Psoas muscle (tissue), 8 donors: ENCODE results near the gene SPAG9. TPM values are rescaled to one million over a fixed set of nuclear protein-coding genes. Genes with fewer than 3 reads are reported as not detected.
A peak's percentile ranks its signal among the peaks of the same experiment; 100 is the strongest.

ENCODE experiments used
- ATAC-seq, 4 donors: fragments of 200-7000 bp; cut with Tn5 transposase; one replicate each; pipeline ENCODE4 v1.9.1; 2020; ENCODE audit warnings: moderate library complexity in 3 of 4, mild to moderate bottlenecking in 2 of 4
- DNase-seq, 2 donors: peaks; one replicate each; pipeline ENCODE4 v3.0.0-alpha.2; 2020
- H3K27ac ChIP-seq: fragments of 200-600 bp; one replicate; pipeline ENCODE4 v1.8.0; 2022
- H3K27me3 ChIP-seq, 3 donors: fragments of 200-600 bp in 1 of 3; one replicate each; pipeline versions ENCODE4 v1.6.1 to v1.8.0; 2013 to 2022; ENCODE audit warnings: low read length in 2 of 3, mild to moderate bottlenecking in 2 of 3, moderate library complexity in 1 of 3; ENCODE audit not compliant: insufficient read depth in 3 of 3
- H3K36me3 ChIP-seq, 2 donors: fragments of 200-600 bp in 1 of 2; one replicate each; pipeline versions ENCODE4 v1.6.1 to v1.8.0; 2013 to 2022; ENCODE audit warnings: low read depth in 1 of 2, mild to moderate bottlenecking in 1 of 2, moderate library complexity in 1 of 2; ENCODE audit not compliant: insufficient read depth in 1 of 2
- H3K4me1 ChIP-seq: fragments of 200-600 bp; one replicate; pipeline ENCODE4 v1.8.0; 2022
- H3K4me3 ChIP-seq: fragments of 200-600 bp; one replicate; pipeline ENCODE4 v1.8.0; 2022; ENCODE audit warnings: mild to moderate bottlenecking
- H3K9me3 ChIP-seq: fragments of 200-600 bp; one replicate; pipeline ENCODE4 v1.8.0; 2022
- WGBS, 3 donors: extraction: QIAGEN DNeasy Blood & Tissue Kit; methylation state at CpG; one replicate each; pipeline versions ENCODE4 v1.1.6 to v1.1.7; 2013; 5-methylcytosine and 5-hydroxymethylcytosine counted together
- intact Hi-C, 2 donors: fragments of 100-400 bp; cut with DNase I; formaldehyde crosslinking; loops; one replicate each; pipeline versions ENCODE4 v1.11.0 to v1.14.2; 2022
- polyA plus RNA-seq, 3 donors: library from polyadenylated mRNA; stranded (reverse); fragments of 200-250 nt; gene quantifications; one replicate each; pipeline ENCODE4 v1.2.3, GENCODE V29; 2013
- total RNA-seq, 4 donors: library from RNA; stranded (reverse); fragmentation: NEBNext Ultra II Directional in 2 of 4; extraction: Animal tissue kit (Norgen Biotek cat#: 25700) in 2 of 4; gene quantifications; one replicate each; pipeline versions ENCODE4 v1.2.1 to v1.2.4, GENCODE V29; 2021 to 2023
- TF ChIP-seq, protein P1 (sequence below): fragments of 200-600 bp; IDR thresholded peaks from one replicate; pipeline ENCODE4 v1.8.0; 2022; ENCODE audit warnings: antibody characterized with exemption
- donor health status: healthy with polysubstance abuse.
- donor health status: DM: no; HTN: no; CAD: no; lungs with moderate emphysema.
- donor health status: Bipolar disorder and iron deficiency.
- donor health status: healthy.
- donor health status: DM: yes; HTN: yes; CAD: no.
- donor health status: DM: no; HTN: no; CAD: no.
- donor health status: DM: no; HTN: no; CAD: no.
- donor health status: DM: yes; HTN: yes; CAD: no.

The SPAG9 gene
- total and polyA plus RNA-seq, 7 donors, result 34.8 to 133 (median 92.1) TPM

- no peak overlapping the region for H3K4me3 ChIP-seq
- H3K27ac ChIP-seq, result no peak overlapping the region
Observed at GRCh38 chr17:51044976-51045375, 75.7 kb downstream of the SPAG9 start.

DNA sequence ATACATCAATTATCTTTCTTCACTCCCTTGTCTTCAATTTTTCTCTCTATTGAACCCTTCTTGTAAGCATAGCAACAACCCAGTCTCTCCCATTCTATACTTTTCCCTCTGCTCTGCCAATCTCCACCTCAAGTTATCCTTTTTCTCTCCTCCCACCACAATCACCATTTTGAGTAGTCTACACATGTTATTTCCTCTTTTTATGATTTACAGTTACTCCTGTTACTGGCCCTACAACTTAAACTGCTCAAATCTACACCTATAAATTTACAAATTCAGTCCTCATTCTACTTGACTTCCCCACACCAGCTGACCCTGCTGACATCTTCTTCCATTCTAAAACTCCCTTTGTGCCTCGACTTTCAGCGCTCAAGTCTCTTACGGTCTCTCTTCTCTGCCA lies 84.6 kb downstream of the SPAG9 start:
- intact Hi-C loops, result no loop called here
- ATAC-seq (no peak), DNase-seq (no peak)
- H3K27me3 ChIP-seq, result no peaks in the 10 kb centered on the region
- H3K36me3 ChIP-seq, result peaks cover 0 to 71% of the 10 kb centered on the region in 2 donors
- no peaks in the 10 kb centered on the region for H3K4me1 ChIP-seq
- H3K4me3 ChIP-seq, result no peak overlapping the region
- WGBS, 3 donors, result 93 to 96% (median 95%) methylated on average over 3 of the region's 3 CpGs
- H3K27ac ChIP-seq, result no peak overlapping the region
- H3K9me3 ChIP-seq, result no peaks in the 10 kb centered on the region
- TF ChIP-seq, protein P1, sequence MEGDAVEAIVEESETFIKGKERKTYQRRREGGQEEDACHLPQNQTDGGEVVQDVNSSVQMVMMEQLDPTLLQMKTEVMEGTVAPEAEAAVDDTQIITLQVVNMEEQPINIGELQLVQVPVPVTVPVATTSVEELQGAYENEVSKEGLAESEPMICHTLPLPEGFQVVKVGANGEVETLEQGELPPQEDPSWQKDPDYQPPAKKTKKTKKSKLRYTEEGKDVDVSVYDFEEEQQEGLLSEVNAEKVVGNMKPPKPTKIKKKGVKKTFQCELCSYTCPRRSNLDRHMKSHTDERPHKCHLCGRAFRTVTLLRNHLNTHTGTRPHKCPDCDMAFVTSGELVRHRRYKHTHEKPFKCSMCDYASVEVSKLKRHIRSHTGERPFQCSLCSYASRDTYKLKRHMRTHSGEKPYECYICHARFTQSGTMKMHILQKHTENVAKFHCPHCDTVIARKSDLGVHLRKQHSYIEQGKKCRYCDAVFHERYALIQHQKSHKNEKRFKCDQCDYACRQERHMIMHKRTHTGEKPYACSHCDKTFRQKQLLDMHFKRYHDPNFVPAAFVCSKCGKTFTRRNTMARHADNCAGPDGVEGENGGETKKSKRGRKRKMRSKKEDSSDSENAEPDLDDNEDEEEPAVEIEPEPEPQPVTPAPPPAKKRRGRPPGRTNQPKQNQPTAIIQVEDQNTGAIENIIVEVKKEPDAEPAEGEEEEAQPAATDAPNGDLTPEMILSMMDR, result no peak

More at GRCh38 chr17:51044976-51045375, 75.7 kb downstream of the SPAG9 start:
- DNase-seq (no peak), ATAC-seq (no peak)
- H3K9me3 ChIP-seq, result no peaks in the 10 kb centered on the region
- 55 to 68% (median 58%) methylated on average over 7 of the region's 7 CpGs for WGBS, 3 donors
- H3K27me3 ChIP-seq, result no peaks in the 10 kb centered on the region
- intact Hi-C loops, result no loop called here
- H3K36me3 ChIP-seq, result peaks cover 0 to 21% of the 10 kb centered on the region in 2 donors
- TF ChIP-seq, protein P1, result no peak
- peaks cover 7% of the 10 kb centered on the region for H3K4me1 ChIP-seq

GRCh38 chr17:51035431-51035830 lies 85.2 kb downstream of the SPAG9 start:
- Histone ChIP-seq H3K27me3 (no peaks in the 10 kb centered on the region), H3K9me3 (no peaks in the 10 kb centered on the region), H3K4me1 (no peaks in the 10 kb centered on the region), H3K4me3 (no peak overlapping the region), H3K27ac (no peak overlapping the region), H3K36me3 (peaks cover 4 to 64% of the 10 kb centered on the region in 2 donors)
- TF ChIP-seq, protein P1, result no peak
- ATAC-seq (no peak), DNase-seq (no peak)
- intact Hi-C loops, result no loop called here

DNA sequence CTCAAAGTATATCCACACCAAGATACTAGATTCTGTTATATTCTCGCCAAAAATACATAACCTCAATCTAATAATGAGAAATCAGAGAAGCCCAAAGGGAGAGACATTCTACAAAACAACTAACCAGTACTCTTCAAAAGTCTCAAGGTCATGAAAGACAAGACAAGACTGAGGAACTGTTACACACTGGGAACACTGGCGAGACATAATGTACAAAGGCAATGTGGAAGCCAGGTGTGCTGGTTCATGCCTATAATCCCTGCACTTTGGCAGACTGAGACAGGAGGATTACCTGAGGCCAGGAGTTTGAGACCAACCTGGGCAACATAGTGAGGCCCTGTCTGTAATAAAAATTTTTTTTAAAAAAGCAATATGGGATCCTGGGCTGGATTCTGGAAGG lies 85.9 kb downstream of the SPAG9 start:
- intact Hi-C loops, result no loop called here
- peak overlapping the region; percentile 6 for H3K27ac ChIP-seq
- H3K36me3 ChIP-seq, result peaks cover 4 to 58% of the 10 kb centered on the region in 2 donors
- TF ChIP-seq, protein P1, result no peak
- 85 to 94% (median 87%) methylated on average over 2 of the region's 2 CpGs for WGBS, 3 donors
- no peak overlapping the region for H3K4me3 ChIP-seq
- peak in 2 of 4 donors; percentile 40 to 54 for ATAC-seq
- H3K9me3 ChIP-seq, result no peaks in the 10 kb centered on the region
- no peaks in the 10 kb centered on the region for H3K4me1 ChIP-seq
- no peaks in the 10 kb centered on the region for H3K27me3 ChIP-seq
- no peak for DNase-seq

DNA sequence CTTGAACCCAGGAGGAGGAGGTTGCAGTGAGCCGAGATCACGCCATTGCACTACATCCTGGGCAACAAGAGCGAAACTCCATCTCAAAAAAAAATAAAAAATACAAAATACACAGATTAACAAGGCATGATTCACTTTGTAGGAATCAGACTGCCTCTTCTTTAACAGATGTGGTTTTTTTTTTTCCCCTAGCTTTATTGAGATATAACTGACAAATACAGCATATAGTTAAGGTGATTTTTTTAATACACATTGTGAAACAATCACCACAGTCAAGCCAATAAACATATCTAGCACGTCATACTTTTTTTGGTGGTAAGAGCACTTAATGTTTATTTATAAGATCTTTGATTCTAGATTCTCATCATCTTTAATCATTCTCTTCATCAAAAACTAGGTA lies 87.8 kb downstream of the SPAG9 start:
- H3K27me3 ChIP-seq, result no peaks in the 10 kb centered on the region
- no peak overlapping the region for H3K4me3 ChIP-seq
- peaks cover 4 to 44% of the 10 kb centered on the region in 2 donors for H3K36me3 ChIP-seq
- no peak overlapping the region for H3K27ac ChIP-seq
- peaks cover 3% of the 10 kb centered on the region for H3K4me1 ChIP-seq
- ATAC-seq (no peak), DNase-seq (no peak)
- intact Hi-C loops, result no loop called here
- no peaks in the 10 kb centered on the region for H3K9me3 ChIP-seq
- TF ChIP-seq, protein P1, result no peak
- WGBS, 3 donors, result 81 to 97% (median 95%) methylated on average over 4 of the region's 4 CpGs
